Measurements from ENCODE around the gene DDOST. TPM values are rescaled to one million over a fixed set of nuclear protein-coding genes. Genes with fewer than 3 reads are reported as not detected.

Gene DDOST
- 142 TPM for total RNA-seq

DNA sequence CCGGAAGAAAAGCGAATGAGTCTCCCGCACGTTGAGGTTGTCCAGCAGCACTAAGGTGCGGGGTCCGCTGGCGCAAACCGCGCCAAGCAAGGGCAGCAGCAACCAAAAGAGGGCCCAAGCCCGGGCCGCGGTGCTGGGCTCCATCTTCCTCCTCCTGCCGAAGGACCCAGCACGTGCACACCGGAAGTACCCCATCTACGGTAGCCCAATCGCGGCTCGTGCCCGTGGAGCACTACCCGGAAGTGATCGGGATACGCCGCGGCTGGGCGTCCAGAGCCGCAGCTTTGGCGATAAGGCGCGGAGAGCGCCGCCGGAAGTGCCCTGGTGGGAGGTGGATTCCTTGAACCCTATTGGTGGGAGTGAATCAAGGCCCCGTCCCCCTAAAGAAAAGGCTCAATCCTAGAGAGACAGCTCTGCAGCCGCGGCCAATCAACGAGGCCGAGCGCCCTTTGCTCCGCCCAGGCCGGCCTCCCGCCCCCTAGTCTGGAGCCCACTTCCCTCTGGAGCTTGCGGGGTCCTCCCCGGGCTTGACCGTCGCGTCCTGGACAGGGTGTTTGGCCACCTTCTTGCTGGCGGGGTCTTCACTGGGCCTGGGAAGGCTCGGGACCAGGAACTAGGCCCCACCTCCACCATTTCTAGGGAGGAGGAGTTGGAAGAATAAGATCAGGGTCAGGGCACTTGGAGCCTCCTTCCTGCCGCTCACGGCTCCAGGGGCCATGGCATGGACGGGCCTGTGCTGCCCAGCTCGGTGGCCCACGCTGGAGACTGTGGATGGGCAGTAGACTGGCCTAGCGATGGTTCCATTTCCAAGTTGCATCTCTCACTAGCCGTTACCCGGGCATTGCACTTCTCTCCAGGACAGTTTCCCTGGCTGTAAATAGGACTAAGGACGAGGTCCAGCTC, at the start of gene DDOST:
Gene DDOST (minus strand): TSS at position 163 of the 903 bp plus-strand sequence. CDS start 19 bp downstream, at position 144.
- DNase-seq (ENCODE audit: low spot score in 2 of 2), result peak; percentile 82 to 98
- H3K4me1 ChIP-seq, result peaks cover 6 to 18% of the 10 kb centered on the region in 2 donors
- intact Hi-C loops (cut with DNase I), result loop anchor here (1.0 kb wide), 4 partner anchors 28 to 153 kb away; partner anchors contain the start of genes MUL1 and PINK1
- H3K27me3 ChIP-seq, result no peaks in the 10 kb centered on the region
- peaks cover 4 to 24% of the 10 kb centered on the region in 2 donors for H3K36me3 ChIP-seq
- peak within 1 kb of the TSS; percentile 89 to 90 for H3K27ac ChIP-seq
- TF ChIP-seq, protein P1, sequence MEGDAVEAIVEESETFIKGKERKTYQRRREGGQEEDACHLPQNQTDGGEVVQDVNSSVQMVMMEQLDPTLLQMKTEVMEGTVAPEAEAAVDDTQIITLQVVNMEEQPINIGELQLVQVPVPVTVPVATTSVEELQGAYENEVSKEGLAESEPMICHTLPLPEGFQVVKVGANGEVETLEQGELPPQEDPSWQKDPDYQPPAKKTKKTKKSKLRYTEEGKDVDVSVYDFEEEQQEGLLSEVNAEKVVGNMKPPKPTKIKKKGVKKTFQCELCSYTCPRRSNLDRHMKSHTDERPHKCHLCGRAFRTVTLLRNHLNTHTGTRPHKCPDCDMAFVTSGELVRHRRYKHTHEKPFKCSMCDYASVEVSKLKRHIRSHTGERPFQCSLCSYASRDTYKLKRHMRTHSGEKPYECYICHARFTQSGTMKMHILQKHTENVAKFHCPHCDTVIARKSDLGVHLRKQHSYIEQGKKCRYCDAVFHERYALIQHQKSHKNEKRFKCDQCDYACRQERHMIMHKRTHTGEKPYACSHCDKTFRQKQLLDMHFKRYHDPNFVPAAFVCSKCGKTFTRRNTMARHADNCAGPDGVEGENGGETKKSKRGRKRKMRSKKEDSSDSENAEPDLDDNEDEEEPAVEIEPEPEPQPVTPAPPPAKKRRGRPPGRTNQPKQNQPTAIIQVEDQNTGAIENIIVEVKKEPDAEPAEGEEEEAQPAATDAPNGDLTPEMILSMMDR (IDR thresholded peaks at IDR 0.05), result peak in 2 of 3 experiments; percentile 47 to 48
- no peaks in the 10 kb centered on the region for H3K9me3 ChIP-seq
- H3K4me3 ChIP-seq, result peak within 1 kb of the TSS; percentile 83 to 87

DNA sequence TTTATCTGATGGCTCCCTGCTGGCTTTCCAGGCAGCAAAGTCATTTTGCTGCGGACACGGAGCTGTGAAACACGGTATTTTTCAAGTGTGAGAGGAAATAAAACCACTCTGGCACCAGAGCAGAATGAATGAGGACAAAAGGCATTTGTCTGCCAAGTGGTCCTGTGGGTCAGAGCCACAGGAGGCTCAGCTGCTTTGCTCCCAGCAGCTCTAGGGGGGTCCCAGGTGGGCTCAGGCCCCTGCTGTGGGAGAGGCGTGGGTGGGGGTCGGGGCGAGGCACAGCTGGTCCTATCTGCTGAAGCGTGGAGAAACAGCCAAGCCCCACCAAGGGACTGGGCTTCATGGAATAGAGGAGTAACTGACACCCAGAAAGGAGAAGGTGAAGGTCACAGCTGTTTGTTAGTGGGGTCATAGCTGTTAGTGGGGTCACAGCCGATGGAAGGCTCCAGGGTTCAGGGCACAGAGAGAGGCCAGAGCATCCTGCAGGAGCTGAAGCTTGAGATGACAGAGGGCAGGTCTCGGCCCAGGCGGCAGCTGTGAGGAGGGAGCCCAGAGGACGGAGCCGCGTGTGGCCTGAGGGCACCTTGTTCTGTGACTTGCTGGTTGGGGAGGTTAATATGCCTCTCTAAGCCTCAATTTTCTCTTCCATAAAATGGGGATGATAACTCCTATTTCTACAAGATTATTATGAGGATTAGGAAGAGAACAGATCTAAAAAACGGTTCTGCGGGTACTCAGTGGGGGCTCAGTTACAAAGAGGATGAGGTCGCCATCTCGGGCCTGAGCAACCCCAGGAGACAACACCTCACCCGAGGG, 49.5 kb upstream of the DDOST start:
- Histone ChIP-seq H3K4me3 (no peak overlapping the region), H3K4me1 (no peaks in the 10 kb centered on the region), H3K27ac (no peak overlapping the region), H3K27me3 (no peaks in the 10 kb centered on the region), H3K36me3 (no peaks in the 10 kb centered on the region), H3K9me3 (no peaks in the 10 kb centered on the region)
- TF ChIP-seq, protein P1 (IDR thresholded peaks at IDR 0.05), result no peak
- intact Hi-C loops (cut with DNase I), result no loop called here
- DNase-seq (ENCODE audit: low spot score in 2 of 2), result no peak

DNA sequence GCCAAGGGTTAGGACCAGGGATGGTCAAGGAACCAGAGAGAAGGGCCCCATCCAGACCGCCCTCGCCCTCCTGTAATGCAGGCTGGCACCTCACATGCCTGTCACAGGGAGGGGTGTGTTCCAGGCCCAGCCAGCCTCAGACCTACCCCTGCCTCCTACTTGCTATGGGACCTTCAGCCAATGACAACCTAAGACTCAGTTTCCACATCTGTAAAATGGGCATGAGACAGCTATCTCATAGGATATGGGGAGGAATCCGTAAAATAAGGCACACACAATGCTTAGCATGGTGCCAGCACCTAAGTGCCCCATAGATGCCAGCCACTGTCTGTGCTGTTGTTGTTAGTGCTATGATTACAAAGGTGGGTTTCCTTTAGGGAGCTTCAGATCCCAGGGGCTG, 48.7 kb upstream of the DDOST start:
- Histone ChIP-seq H3K4me1 (no peaks in the 10 kb centered on the region), H3K27ac (no peak overlapping the region), H3K27me3 (no peaks in the 10 kb centered on the region), H3K36me3 (no peaks in the 10 kb centered on the region), H3K9me3 (no peaks in the 10 kb centered on the region), H3K4me3 (no peak overlapping the region)
- DNase-seq (ENCODE audit: low spot score in 2 of 2), result no peak
- TF ChIP-seq, protein P1 (IDR thresholded peaks at IDR 0.05), result no peak
- intact Hi-C loops (cut with DNase I), result no loop called here

DNA sequence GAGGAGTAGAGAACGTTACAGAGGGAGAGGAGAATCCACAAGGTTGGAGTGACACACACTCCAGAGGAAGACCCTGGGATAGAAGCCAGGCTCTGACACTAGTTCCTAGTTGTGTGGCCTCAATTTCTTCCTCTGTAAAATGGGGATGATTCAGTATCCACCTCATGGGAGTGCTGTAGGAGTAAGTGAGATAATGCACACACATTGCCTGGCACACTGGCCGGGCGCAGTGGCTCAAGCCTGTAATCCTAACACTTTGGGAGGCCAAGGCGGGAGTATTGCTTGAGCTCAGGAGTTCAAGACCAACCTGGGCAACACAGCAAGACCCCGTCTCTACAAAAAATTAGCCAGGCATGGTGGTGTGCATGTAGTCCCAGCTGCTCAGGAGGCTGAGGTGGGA, 47.7 kb upstream of the DDOST start:
- no peak overlapping the region for H3K27ac ChIP-seq
- no peaks in the 10 kb centered on the region for H3K36me3 ChIP-seq
- H3K4me1 ChIP-seq, result no peaks in the 10 kb centered on the region
- TF ChIP-seq, protein P1 (IDR thresholded peaks at IDR 0.05), result no peak
- DNase-seq (ENCODE audit: low spot score in 2 of 2), result no peak
- intact Hi-C loops (cut with DNase I), result no loop called here
- H3K9me3 ChIP-seq, result no peaks in the 10 kb centered on the region
- no peak overlapping the region for H3K4me3 ChIP-seq
- no peaks in the 10 kb centered on the region for H3K27me3 ChIP-seq

DNA sequence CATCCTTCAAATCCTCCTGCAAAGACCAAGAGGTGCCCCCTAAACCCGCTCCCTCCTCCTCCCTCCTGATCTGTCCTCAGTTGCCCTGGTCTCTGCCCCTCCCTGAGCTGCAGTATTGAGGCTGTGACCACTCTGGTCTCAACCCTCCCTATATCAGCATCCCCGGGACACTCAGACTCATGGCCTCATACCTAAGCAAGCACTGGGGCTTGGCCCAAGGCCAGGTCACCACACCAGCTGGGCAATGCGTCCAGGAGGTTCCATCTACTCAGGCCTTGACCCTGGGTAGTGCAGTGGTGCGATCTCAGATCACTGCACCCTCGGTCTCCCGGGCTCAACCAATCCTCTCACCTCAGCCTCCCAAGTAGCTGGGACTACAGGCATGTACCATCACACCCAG, 46.9 kb upstream of the DDOST start:
- intact Hi-C loops (cut with DNase I), result no loop called here
- Histone ChIP-seq H3K9me3 (no peaks in the 10 kb centered on the region), H3K36me3 (no peaks in the 10 kb centered on the region), H3K4me1 (no peaks in the 10 kb centered on the region), H3K4me3 (no peak overlapping the region), H3K27me3 (no peaks in the 10 kb centered on the region), H3K27ac (no peak overlapping the region)
- TF ChIP-seq, protein P1 (IDR thresholded peaks at IDR 0.05), result no peak
- DNase-seq (ENCODE audit: low spot score in 2 of 2), result no peak
